ENCODE measurements around the gene BCL7A. TPM values are rescaled to one million over a fixed set of nuclear protein-coding genes. Genes with fewer than 3 reads are reported as not detected.

BCL7A gene
- total RNA-seq, 5 donors from 2014 or later (not counting 1 experiment from before 2014, with no cell fraction given) = 5.3 to 7.4 (median 6.7) TPM

GRCh38 chr12:122030424-122031035 is 8.8 kb downstream of the BCL7A start:
- Mint-ChIP-seq H3K4me3 (no peak overlapping the region), H3K4me1 (peaks cover 15 to 20% (median 19%) of the 10 kb centered on the region in 3 donors), H3K9me3 (no peaks in the 10 kb centered on the region), H3K27ac (no peak overlapping the region), H3K36me3 (peaks cover 3% of the 10 kb centered on the region), H3K27me3 (peaks cover 0 to 8% of the 10 kb centered on the region in 2 donors)
- peaks cover 0 to 32% of the 10 kb centered on the region in 2 experiments for H3K27me3 ChIP-seq (replicated peaks in 1 of 2; ENCODE audit: control insufficient read depth in 2 of 2, extremely low read depth in 1 of 2, insufficient read depth in 2 of 2, low read length in 1 of 2)
- ChIA-PET CTCF (no interaction called here), POLR2A (no interaction called here)
- no peaks in the 10 kb centered on the region for H3K9me3 ChIP-seq
- 100% methylated on average over 1 of the region's 13 CpGs for WGBS (ENCODE audit: insufficient coverage)
- ATAC-seq (replicated peaks in 1 of 4) (no peak), DNase-seq (no peak)
- H3K36me3 ChIP-seq (ENCODE audit: control insufficient read depth in 2 of 2, extremely low read depth in 1 of 2, insufficient read depth in 1 of 2, low read length in 1 of 2) = peaks cover 0 to 3% of the 10 kb centered on the region in 2 donors
- no peak overlapping the region for H3K4me3 ChIP-seq (ENCODE audit: control insufficient read depth in 1 of 2, extremely low read depth in 1 of 2, low read length in 1 of 2)
- H3K4me1 ChIP-seq (ENCODE audit: control insufficient read depth in 1 of 2, extremely low read depth in 1 of 2, insufficient read depth in 2 of 2, low read length in 2 of 2) = peaks cover 0 to 16% of the 10 kb centered on the region in 2 experiments
- H3K27ac ChIP-seq (ENCODE audit: low read length) = no peak overlapping the region

DNA sequence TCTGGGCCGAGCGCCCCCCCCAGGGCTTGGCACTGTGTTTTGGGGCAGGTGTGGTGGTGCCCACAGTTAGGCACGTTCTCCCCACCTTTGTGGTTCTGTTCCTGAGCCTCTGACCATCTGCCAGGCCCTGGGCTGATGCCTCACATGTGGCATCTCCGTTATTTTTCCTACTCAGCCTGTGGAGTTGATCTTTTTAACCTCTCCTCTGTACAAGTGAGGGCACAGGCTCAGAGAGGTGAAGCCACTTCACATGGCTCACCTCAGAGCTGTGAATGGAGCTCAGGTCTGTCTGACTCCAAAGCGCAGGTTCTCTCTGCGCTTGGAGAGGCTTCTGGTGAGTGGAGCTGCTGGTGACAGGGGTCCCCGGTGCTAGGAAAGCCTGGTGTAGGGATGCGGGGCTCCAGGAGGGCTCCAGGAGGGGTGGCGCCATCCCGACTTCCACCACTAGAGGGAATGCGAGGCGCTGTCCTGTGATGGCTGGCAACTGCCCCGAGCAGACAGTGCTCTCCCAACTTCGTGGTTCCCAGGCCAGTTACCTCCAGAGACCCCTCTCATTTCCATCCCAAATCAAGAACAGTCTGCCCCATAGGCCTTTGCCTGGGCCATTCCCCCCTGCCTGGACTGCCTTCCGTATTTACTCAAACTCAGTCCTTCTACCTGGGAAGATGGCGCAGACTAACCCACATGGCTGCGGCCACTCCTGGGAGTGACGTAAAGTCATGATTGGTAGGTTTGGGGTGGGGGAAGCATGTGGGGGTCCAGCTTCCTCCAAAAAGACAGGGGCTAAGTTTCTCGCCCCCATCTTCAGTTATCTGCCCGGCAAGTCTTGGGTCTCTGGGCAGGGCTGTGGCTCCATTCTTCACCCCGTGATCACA is 9.9 kb downstream of the BCL7A start:
- Histone ChIP-seq H3K36me3 (ENCODE audit: control insufficient read depth in 2 of 2, extremely low read depth in 1 of 2, insufficient read depth in 1 of 2, low read length in 1 of 2) (peaks cover 4 to 9% of the 10 kb centered on the region in 2 donors), H3K27ac (ENCODE audit: low read length) (no peak overlapping the region), H3K4me3 (ENCODE audit: control insufficient read depth in 1 of 2, extremely low read depth in 1 of 2, low read length in 1 of 2) (no peak overlapping the region), H3K27me3 (replicated peaks in 1 of 2; ENCODE audit: control insufficient read depth in 2 of 2, extremely low read depth in 1 of 2, insufficient read depth in 2 of 2, low read length in 1 of 2) (peaks cover 0 to 32% of the 10 kb centered on the region in 2 experiments), H3K9me3 (no peaks in the 10 kb centered on the region), H3K4me1 (ENCODE audit: control insufficient read depth in 1 of 2, extremely low read depth in 1 of 2, insufficient read depth in 2 of 2, low read length in 2 of 2) (peaks cover 0 to 16% of the 10 kb centered on the region in 2 experiments)
- peaks cover 15 to 18% (median 17%) of the 10 kb centered on the region in 3 donors for H3K4me1 Mint-ChIP-seq
- 72% methylated on average over 12 of the region's 21 CpGs for WGBS (ENCODE audit: insufficient coverage)
- ATAC-seq (replicated peaks in 1 of 4) = peak; percentile 73 to 76 (median 74)
- ChIA-PET POLR2A (no interaction called here), CTCF (interaction anchor here in 1 of 2 donors (0.6 kb wide), 1 partner anchor 15 kb away, joined by 3 read pairs; no protein-coding TSS in a partner anchor)
- H3K4me3 Mint-ChIP-seq = no peak overlapping the region
- DNase-seq = peak in 20 of 35 experiments; percentile 16 to 59 (median 41)
- peaks cover 3% of the 10 kb centered on the region for H3K36me3 Mint-ChIP-seq
- H3K27me3 Mint-ChIP-seq = peaks cover 0 to 8% of the 10 kb centered on the region in 2 donors
- no peaks in the 10 kb centered on the region for H3K9me3 Mint-ChIP-seq
- H3K27ac Mint-ChIP-seq = no peak overlapping the region

- Mint-ChIP-seq H3K4me3 (no peak overlapping the region), H3K27me3 (peaks cover 0 to 8% of the 10 kb centered on the region in 2 donors), H3K36me3 (peaks cover 3% of the 10 kb centered on the region), H3K4me1 (peaks cover 11 to 15% (median 14%) of the 10 kb centered on the region in 3 donors), H3K9me3 (no peaks in the 10 kb centered on the region), H3K27ac (no peak overlapping the region)
- H3K36me3 ChIP-seq (ENCODE audit: control insufficient read depth in 2 of 2, extremely low read depth in 1 of 2, insufficient read depth in 1 of 2, low read length in 1 of 2) = peaks cover 4 to 9% of the 10 kb centered on the region in 2 donors
- H3K4me3 ChIP-seq (ENCODE audit: control insufficient read depth in 1 of 2, extremely low read depth in 1 of 2, low read length in 1 of 2) = no peak overlapping the region
- WGBS (ENCODE audit: insufficient coverage) = 82% methylated on average over 2 of the region's 11 CpGs
- ATAC-seq (replicated peaks in 1 of 4) (no peak), DNase-seq (no peak)
- ChIA-PET CTCF (no interaction called here), POLR2A (no interaction called here)
- H3K9me3 ChIP-seq = no peaks in the 10 kb centered on the region
- peaks cover 0 to 32% of the 10 kb centered on the region in 2 experiments for H3K27me3 ChIP-seq (replicated peaks in 1 of 2; ENCODE audit: control insufficient read depth in 2 of 2, extremely low read depth in 1 of 2, insufficient read depth in 2 of 2, low read length in 1 of 2)
- no peak overlapping the region for H3K27ac ChIP-seq (ENCODE audit: low read length)
- peaks cover 0 to 16% of the 10 kb centered on the region in 2 experiments for H3K4me1 ChIP-seq (ENCODE audit: control insufficient read depth in 1 of 2, extremely low read depth in 1 of 2, insufficient read depth in 2 of 2, low read length in 2 of 2)
Observed at GRCh38 chr12:122032580-122032979, 10.9 kb downstream of the BCL7A start.

DNA sequence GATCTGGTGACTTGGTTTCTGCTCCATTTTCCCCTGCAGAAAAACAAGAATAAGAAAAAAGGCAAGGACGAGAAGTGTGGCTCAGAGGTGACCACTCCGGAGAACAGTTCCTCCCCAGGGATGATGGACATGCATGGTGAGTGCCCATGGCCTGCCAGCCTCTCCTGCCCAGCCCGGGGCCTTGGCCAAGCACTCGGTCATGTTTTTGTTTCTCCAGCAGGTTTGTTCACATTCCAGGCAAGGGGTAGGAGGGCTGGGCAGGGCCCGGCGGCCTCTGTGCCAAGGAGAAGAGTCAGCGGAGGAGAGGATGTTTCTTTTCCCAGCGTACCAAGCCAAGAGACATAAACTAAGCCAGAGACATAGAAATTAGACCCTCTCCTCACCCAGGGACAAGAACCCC is 13.6 kb downstream of the BCL7A start:
- Histone ChIP-seq H3K27ac (ENCODE audit: low read length) (no peak overlapping the region), H3K4me3 (ENCODE audit: control insufficient read depth in 1 of 2, extremely low read depth in 1 of 2, low read length in 1 of 2) (no peak overlapping the region), H3K36me3 (ENCODE audit: control insufficient read depth in 2 of 2, extremely low read depth in 1 of 2, insufficient read depth in 1 of 2, low read length in 1 of 2) (peaks cover 4 to 9% of the 10 kb centered on the region in 2 donors), H3K27me3 (replicated peaks in 1 of 2; ENCODE audit: control insufficient read depth in 2 of 2, extremely low read depth in 1 of 2, insufficient read depth in 2 of 2, low read length in 1 of 2) (peaks cover 0 to 12% of the 10 kb centered on the region in 2 experiments), H3K9me3 (no peaks in the 10 kb centered on the region), H3K4me1 (ENCODE audit: control insufficient read depth in 1 of 2, extremely low read depth in 1 of 2, insufficient read depth in 2 of 2, low read length in 2 of 2) (peaks cover 0 to 3% of the 10 kb centered on the region in 2 experiments)
- POLR2A ChIA-PET = no interaction called here
- no peak for ATAC-seq (replicated peaks in 1 of 4)
- Mint-ChIP-seq H3K4me3 (no peak overlapping the region), H3K27me3 (peaks cover 0 to 2% of the 10 kb centered on the region in 2 donors), H3K27ac (no peak overlapping the region), H3K9me3 (no peaks in the 10 kb centered on the region), H3K4me1 (peaks cover 0 to 9% (median 0%) of the 10 kb centered on the region in 3 donors), H3K36me3 (peaks cover 3% of the 10 kb centered on the region)
- DNase-seq = no peak
- WGBS (ENCODE audit: insufficient coverage) = 91% methylated on average over 7 of the region's 8 CpGs
- CTCF ChIA-PET = no interaction called here

DNA sequence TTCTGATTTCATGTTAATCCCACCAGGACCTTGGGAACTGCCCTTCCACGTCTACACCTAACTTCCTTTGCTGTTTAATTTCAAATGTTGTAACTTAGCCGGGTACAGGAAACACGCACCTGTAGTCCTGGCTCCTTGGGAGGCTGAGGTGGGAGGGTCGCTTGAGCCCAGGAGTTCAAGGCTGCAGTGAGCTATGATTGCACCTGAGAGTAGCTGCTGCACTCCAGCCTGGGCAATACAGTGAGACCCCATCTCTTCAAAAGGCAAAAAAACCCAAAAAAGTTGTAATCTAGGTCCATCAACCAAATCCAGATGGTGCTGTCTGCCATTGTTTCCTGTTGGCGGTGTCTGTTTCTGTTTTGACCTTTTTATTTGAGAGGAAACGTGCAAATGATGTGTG is 14.5 kb downstream of the BCL7A start:
- POLR2A ChIA-PET = no interaction called here
- WGBS (ENCODE audit: insufficient coverage) = 100% methylated on average over 3 of the region's 6 CpGs

DNA sequence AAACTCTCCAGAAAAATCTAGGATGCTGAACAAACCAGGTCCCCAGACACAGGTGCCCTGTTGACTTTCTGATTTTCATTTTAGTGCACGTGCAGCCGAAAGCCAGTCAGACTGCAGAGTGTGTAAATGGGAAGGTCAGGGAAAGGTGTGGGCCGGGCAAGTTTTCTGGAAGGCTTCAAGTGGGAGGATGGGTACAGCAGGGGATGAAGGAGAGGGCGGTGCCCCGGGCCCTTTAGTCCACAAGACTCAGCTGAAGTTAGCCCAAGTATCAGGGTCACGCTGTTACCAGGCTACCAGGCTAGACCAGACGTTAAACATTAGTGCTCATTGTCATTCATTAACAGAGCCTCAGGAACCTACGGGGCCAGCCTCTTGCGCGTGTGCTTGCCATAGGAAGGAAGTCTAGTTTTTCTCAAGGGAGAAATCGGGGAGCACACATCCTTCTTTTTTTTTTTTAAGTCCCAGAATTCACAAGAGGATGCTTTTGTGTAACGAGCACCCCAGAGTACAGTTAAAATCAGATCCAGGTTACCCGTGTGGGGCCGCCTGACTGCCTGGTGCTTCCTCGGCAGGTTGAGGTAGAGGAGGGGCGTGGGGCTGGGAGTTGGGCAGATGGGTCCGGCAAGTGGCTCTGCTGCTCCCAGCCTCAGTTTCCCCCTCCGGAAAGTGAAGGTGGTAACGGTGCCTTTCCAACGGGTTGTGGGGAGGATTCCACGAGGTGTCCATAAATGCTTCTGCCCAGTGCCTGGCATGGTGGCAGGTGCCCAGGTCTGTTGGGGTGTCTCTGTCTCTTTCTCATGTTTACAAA is 19.1 kb downstream of the BCL7A start:
- Mint-ChIP-seq H3K36me3 (no peaks in the 10 kb centered on the region), H3K9me3 (no peaks in the 10 kb centered on the region), H3K4me1 (no peaks in the 10 kb centered on the region), H3K27me3 (no peaks in the 10 kb centered on the region), H3K4me3 (no peak overlapping the region), H3K27ac (no peak overlapping the region)
- DNase-seq (no peak), ATAC-seq (replicated peaks in 1 of 4) (no peak)
- ChIA-PET CTCF (no interaction called here), POLR2A (no interaction called here)
- H3K27ac ChIP-seq (ENCODE audit: low read length) = no peak overlapping the region
- no peak overlapping the region for H3K4me3 ChIP-seq (ENCODE audit: control insufficient read depth in 1 of 2, extremely low read depth in 1 of 2, low read length in 1 of 2)
- no peaks in the 10 kb centered on the region for H3K9me3 ChIP-seq
- 96% methylated on average over 14 of the region's 21 CpGs for WGBS (ENCODE audit: insufficient coverage)
- no peaks in the 10 kb centered on the region for H3K27me3 ChIP-seq (replicated peaks in 1 of 2; ENCODE audit: control insufficient read depth in 2 of 2, extremely low read depth in 1 of 2, insufficient read depth in 2 of 2, low read length in 1 of 2)
- no peaks in the 10 kb centered on the region for H3K4me1 ChIP-seq (ENCODE audit: control insufficient read depth in 1 of 2, extremely low read depth in 1 of 2, insufficient read depth in 2 of 2, low read length in 2 of 2)
- H3K36me3 ChIP-seq (ENCODE audit: control insufficient read depth in 2 of 2, extremely low read depth in 1 of 2, insufficient read depth in 1 of 2, low read length in 1 of 2) = peaks cover 4 to 19% of the 10 kb centered on the region in 2 donors

More for the DNA sequence above, 14.5 kb downstream of the BCL7A start:
- Mint-ChIP-seq H3K27ac (no peak overlapping the region), H3K36me3 (peaks cover 3% of the 10 kb centered on the region), H3K27me3 (no peaks in the 10 kb centered on the region), H3K4me3 (no peak overlapping the region), H3K9me3 (no peaks in the 10 kb centered on the region), H3K4me1 (peaks cover 0 to 6% (median 0%) of the 10 kb centered on the region in 3 donors)
- peaks cover 0 to 3% of the 10 kb centered on the region in 2 experiments for H3K4me1 ChIP-seq (ENCODE audit: control insufficient read depth in 1 of 2, extremely low read depth in 1 of 2, insufficient read depth in 2 of 2, low read length in 2 of 2)
- peaks cover 0 to 5% of the 10 kb centered on the region in 2 experiments for H3K27me3 ChIP-seq (replicated peaks in 1 of 2; ENCODE audit: control insufficient read depth in 2 of 2, extremely low read depth in 1 of 2, insufficient read depth in 2 of 2, low read length in 1 of 2)
- H3K4me3 ChIP-seq (ENCODE audit: control insufficient read depth in 1 of 2, extremely low read depth in 1 of 2, low read length in 1 of 2) = no peak overlapping the region
- peaks cover 4 to 6% of the 10 kb centered on the region in 2 donors for H3K36me3 ChIP-seq (ENCODE audit: control insufficient read depth in 2 of 2, extremely low read depth in 1 of 2, insufficient read depth in 1 of 2, low read length in 1 of 2)
- CTCF ChIA-PET = interaction anchor here in 1 of 2 donors (0.6 kb wide), 1 partner anchor 47 kb away, joined by 3 read pairs; no protein-coding TSS in a partner anchor
- H3K9me3 ChIP-seq = no peaks in the 10 kb centered on the region
- ATAC-seq (replicated peaks in 1 of 4) = no peak
- H3K27ac ChIP-seq (ENCODE audit: low read length) = no peak overlapping the region
- no peak for DNase-seq
